Neuronal stem cell (in vitro differentiated cells): ENCODE results near the gene LYZL6.

Experiments
- DNase-seq: peaks from one replicate; pipeline ENCODE4 v3.0.0-alpha.2; 2013; ENCODE audit warnings: low spot score
- H2AFZ ChIP-seq: one replicate; pipeline ENCODE4 v1.6.1; 2013; ENCODE audit warnings: mild to moderate bottlenecking, low read length, inconsistent platforms
- H2AK5ac ChIP-seq: 2 replicates; pipeline ENCODE4 v1.6.1; 2013; ENCODE audit warnings: low read depth, mild to moderate bottlenecking, inconsistent platforms, low read length, moderate library complexity, mixed read lengths
- H2BK120ac ChIP-seq: 2 replicates; pipeline ENCODE4 v1.6.1; 2013; ENCODE audit warnings: low read depth, mild to moderate bottlenecking, inconsistent platforms, low read length, moderate library complexity, mixed read lengths
- H2BK12ac ChIP-seq: one replicate; pipeline ENCODE4 v1.6.1; 2013; ENCODE audit warnings: low read length, inconsistent platforms
- H2BK15ac ChIP-seq: 2 replicates; pipeline ENCODE4 v1.6.1; 2013; ENCODE audit warnings: mild to moderate bottlenecking, low read length, inconsistent platforms, mixed read lengths
- H2BK5ac ChIP-seq: one replicate; pipeline ENCODE4 v1.6.1; 2013; ENCODE audit warnings: inconsistent platforms, mild to moderate bottlenecking, low read length, moderate library complexity
- H3K14ac ChIP-seq: one replicate; pipeline ENCODE4 v1.6.1; 2013; ENCODE audit warnings: low read length, inconsistent platforms
- H3K18ac ChIP-seq: 2 replicates; pipeline ENCODE4 v1.6.1; 2013; ENCODE audit warnings: low read length, inconsistent platforms
- H3K23ac ChIP-seq: 2 replicates; pipeline ENCODE4 v1.6.1; 2013; ENCODE audit warnings: low read depth, mild to moderate bottlenecking, mixed read lengths, low read length, inconsistent platforms; ENCODE audit not compliant: poor library complexity
- H3K27ac ChIP-seq: replicated peaks from 3 replicates; pipeline ENCODE4 v1.5.1; 2013; ENCODE audit warnings: low read length, inconsistent platforms
- H3K27me3 ChIP-seq, 3 experiments: 2 replicates each; pipeline ENCODE4 v1.6.1; 2013; ENCODE audit warnings: low read length in 3 of 3, mild to moderate bottlenecking in 2 of 3, inconsistent platforms in 1 of 3, low read depth in 1 of 3, mixed read lengths in 1 of 3, moderate library complexity in 1 of 3; ENCODE audit not compliant: control insufficient read depth in 3 of 3, insufficient read depth in 3 of 3
- H3K36me3 ChIP-seq, 2 donors: replicated peaks in 1 of 2; 2 replicates each; pipeline ENCODE4 v1.6.1; 2013; ENCODE audit warnings: low read length in 2 of 2; ENCODE audit not compliant: control insufficient read depth in 2 of 2, insufficient read depth in 2 of 2
- H3K4ac ChIP-seq: 2 replicates; pipeline ENCODE4 v1.6.1; 2013; ENCODE audit warnings: inconsistent platforms, mild to moderate bottlenecking, low read length, moderate library complexity
- H3K4me1 ChIP-seq, 2 donors: 1 replicate in 1 of 2; 2 replicates in 1 of 2; pipeline ENCODE4 v1.6.1; 2013; ENCODE audit warnings: low read length in 2 of 2, low read depth in 1 of 2; ENCODE audit not compliant: control insufficient read depth in 2 of 2, insufficient read depth in 1 of 2
- H3K4me2 ChIP-seq: one replicate; pipeline ENCODE4 v1.6.1; 2013; ENCODE audit warnings: mild to moderate bottlenecking, low read length, inconsistent platforms; ENCODE audit not compliant: insufficient read depth, poor library complexity, severe bottlenecking
- H3K4me3 ChIP-seq, 2 donors: 2 replicates each; pipeline ENCODE4 v1.5.1; 2013; ENCODE audit warnings: low read length in 2 of 2, mild to moderate bottlenecking in 2 of 2, inconsistent platforms in 1 of 2, moderate library complexity in 1 of 2
- H3K79me1 ChIP-seq: one replicate; pipeline ENCODE4 v1.6.1; 2013; ENCODE audit warnings: low read depth, mild to moderate bottlenecking, inconsistent platforms, low read length, moderate library complexity
- H3K9ac ChIP-seq: one replicate; pipeline ENCODE4 v1.6.1; 2013; ENCODE audit warnings: mild to moderate bottlenecking, low read depth, low read length, inconsistent platforms; ENCODE audit not compliant: poor library complexity
- H3K9me3 ChIP-seq, 2 donors: replicated peaks in 1 of 2; 2 replicates each; pipeline versions ENCODE3 to v1.6.1; 2013; ENCODE audit warnings: low read length in 2 of 2, mild to moderate bottlenecking in 2 of 2, inconsistent platforms in 1 of 2, low read depth in 1 of 2, mixed read lengths in 1 of 2, moderate library complexity in 1 of 2; ENCODE audit not compliant: control insufficient read depth in 2 of 2, insufficient read depth in 1 of 2
- H4K8ac ChIP-seq: one replicate; pipeline ENCODE4 v1.6.1; 2013; ENCODE audit warnings: low read depth, mild to moderate bottlenecking, inconsistent platforms, low read length, moderate library complexity
- H4K91ac ChIP-seq: one replicate; pipeline ENCODE4 v1.6.1; 2013; ENCODE audit warnings: low read length, low read depth, mild to moderate bottlenecking, inconsistent platforms; ENCODE audit not compliant: poor library complexity
- WGBS, 2 donors: extraction: QIAGEN DNeasy Blood & Tissue Kit; methylation state at CpG; one replicate each; pipeline ENCODE4 v1.1.7; 2013; ENCODE audit warnings: missing lambda C conversion rate in 2 of 2, mixed read lengths in 1 of 2; ENCODE audit not compliant: insufficient read length in 2 of 2, insufficient replicate concordance in 1 of 2; ENCODE audit errors: extremely low coverage in 2 of 2; 5-methylcytosine and 5-hydroxymethylcytosine counted together

LYZL6 gene

DNA sequence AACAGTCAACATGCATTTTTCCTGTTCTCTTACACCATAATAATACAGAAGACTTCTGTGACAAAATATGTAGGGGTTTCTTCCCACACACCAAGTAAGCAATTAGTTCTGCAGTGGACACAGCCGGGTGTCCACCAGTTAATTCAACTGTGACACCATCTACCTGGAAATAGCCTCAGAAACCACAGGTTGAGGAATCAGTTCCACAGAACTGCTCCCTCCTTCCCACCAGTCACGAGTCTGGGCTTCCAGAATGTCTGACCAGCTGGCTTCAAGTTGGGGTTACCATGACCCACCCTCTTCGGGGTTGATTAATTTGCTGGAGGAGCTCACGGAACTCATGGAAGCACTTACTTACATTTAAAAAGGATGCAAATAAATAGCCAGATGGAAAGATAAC is 49.8 kb downstream of the LYZL6 start:
- Histone ChIP-seq H3K9me3 (peaks cover 0 to 2% of the 10 kb centered on the region in 2 donors), H4K91ac (no peak overlapping the region), H3K27ac (no peak overlapping the region), H3K18ac (no peak overlapping the region), H3K4me2 (no peak overlapping the region), H3K4me1 (peaks cover 0 to 7% of the 10 kb centered on the region in 2 donors), H3K23ac (no peak overlapping the region), H3K9ac (no peak overlapping the region), H3K14ac (no peak overlapping the region), H3K79me1 (no peaks in the 10 kb centered on the region), H3K36me3 (no peaks in the 10 kb centered on the region), H3K27me3 (peaks cover 0 to under 1% (median 0%) of the 10 kb centered on the region in 3 experiments), H2BK120ac (no peak overlapping the region), H3K4ac (no peak overlapping the region), H4K8ac (no peak overlapping the region), H2BK12ac (no peak overlapping the region), H2BK5ac (no peak overlapping the region), H2AFZ (no peak overlapping the region), H3K4me3 (no peak overlapping the region), H2AK5ac (no peak overlapping the region), H2BK15ac (no peak overlapping the region)
- DNase-seq: no peak
- no CpG with 5 or more reads among the region's 4 CpGs for WGBS, 2 donors

DNA sequence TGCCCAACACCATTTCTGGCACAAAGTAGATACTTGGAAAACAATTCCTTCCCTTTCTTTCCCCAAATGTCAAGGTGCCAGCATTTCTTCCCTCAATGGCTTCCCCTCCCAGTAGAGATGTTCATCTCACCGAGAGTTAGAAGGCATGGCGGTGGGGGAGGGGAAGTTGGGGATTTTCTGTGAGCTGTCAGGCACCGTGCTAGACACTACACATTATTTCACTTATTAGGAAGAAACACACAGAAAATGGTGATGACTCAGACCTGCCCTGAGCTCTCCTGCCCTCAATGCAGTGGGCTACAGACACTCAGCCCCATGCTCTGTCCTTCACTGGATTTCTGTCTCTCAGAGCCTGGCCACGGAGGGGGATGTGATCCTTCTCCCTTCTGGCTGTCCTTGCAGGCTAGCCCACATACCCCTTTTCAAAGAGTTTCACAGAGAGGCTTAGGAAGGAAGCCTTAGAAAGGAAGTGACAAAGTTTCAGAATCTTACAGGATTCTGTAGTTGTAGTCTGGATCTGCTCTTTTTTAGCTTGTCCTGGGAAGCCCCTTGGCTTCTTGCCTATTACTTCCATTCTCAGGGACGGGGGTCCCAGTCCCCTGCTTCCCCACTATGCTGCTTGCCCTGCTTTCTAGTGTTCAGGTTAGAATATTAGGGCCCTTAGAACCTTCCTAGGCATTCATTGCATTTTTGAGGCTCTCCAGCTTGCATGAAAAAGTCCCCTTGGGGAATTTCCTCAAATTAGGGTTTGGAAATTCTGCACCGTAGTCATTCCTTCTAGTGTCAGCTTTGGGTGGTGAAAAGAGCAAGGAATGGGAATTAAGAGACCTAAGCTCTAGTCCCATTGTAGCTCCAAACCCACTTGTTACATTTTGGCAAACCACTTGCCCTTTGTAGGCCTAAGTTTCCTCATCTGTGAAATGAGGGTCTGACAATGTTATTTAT is 51.1 kb downstream of the LYZL6 start:
- H3K4me1 ChIP-seq: peaks cover 0 to 7% of the 10 kb centered on the region in 2 donors
- H3K4me3 ChIP-seq: no peak overlapping the region
- H3K4me2 ChIP-seq: no peak overlapping the region
- peaks cover 0 to 2% of the 10 kb centered on the region in 2 donors for H3K9me3 ChIP-seq
- H3K27me3 ChIP-seq: peaks cover 0 to 4% (median 0%) of the 10 kb centered on the region in 3 experiments
- no peak overlapping the region for H3K4ac ChIP-seq
- H2BK120ac ChIP-seq: no peak overlapping the region
- H3K9ac ChIP-seq: no peak overlapping the region
- no peak overlapping the region for H2BK12ac ChIP-seq
- H4K91ac ChIP-seq: no peak overlapping the region
- H3K18ac ChIP-seq: no peak overlapping the region
- no peaks in the 10 kb centered on the region for H3K36me3 ChIP-seq
- no peak overlapping the region for H2BK5ac ChIP-seq
- H4K8ac ChIP-seq: no peak overlapping the region
- no peak for DNase-seq
- H3K27ac ChIP-seq: no peak overlapping the region
- WGBS, 2 donors: no CpG with 5 or more reads among the region's 6 CpGs
- H2BK15ac ChIP-seq: no peak overlapping the region
- no peak overlapping the region for H2AFZ ChIP-seq
- H3K79me1 ChIP-seq: no peaks in the 10 kb centered on the region
- no peak overlapping the region for H3K23ac ChIP-seq
- H3K14ac ChIP-seq: no peak overlapping the region
- H2AK5ac ChIP-seq: no peak overlapping the region

DNA sequence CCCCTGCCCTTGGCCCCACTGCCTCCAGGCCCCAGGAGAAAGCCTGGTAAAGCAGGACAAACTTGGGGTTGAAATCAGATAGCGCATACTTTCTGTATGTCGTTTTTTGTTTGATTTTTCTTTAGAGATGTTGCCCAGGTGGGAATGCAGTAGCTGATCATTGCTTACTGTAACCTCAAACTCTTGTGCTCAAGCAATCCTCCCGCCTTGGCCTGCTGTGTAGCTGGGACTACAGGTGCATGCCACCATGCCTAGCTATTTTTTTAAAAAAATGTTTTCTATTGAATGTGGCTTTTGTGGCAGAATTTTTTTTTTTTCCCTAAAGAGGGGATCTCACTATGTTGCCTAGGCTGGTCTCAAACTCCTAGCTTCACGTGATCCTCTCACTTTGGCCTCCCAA is 52.2 kb downstream of the LYZL6 start:
- WGBS, 2 donors: no CpG with 5 or more reads among the region's 4 CpGs

GRCh38 chr17:35890774-35891155 is 52.7 kb downstream of the LYZL6 start:
- DNase-seq: no peak
- H3K4ac ChIP-seq: no peak overlapping the region
- WGBS, 2 donors: no CpG with 5 or more reads among the region's 4 CpGs
- H3K23ac ChIP-seq: no peak overlapping the region
- no peak overlapping the region for H3K9ac ChIP-seq
- H2BK5ac ChIP-seq: no peak overlapping the region
- H2BK120ac ChIP-seq: no peak overlapping the region
- H3K36me3 ChIP-seq: no peaks in the 10 kb centered on the region
- peaks cover 0 to 7% of the 10 kb centered on the region in 2 donors for H3K4me1 ChIP-seq
- no peak overlapping the region for H2AFZ ChIP-seq
- H3K14ac ChIP-seq: no peak overlapping the region
- H4K91ac ChIP-seq: no peak overlapping the region
- no peak overlapping the region for H2BK12ac ChIP-seq
- H3K27me3 ChIP-seq: peaks cover 0 to 4% (median 0%) of the 10 kb centered on the region in 3 experiments
- no peak overlapping the region for H4K8ac ChIP-seq
- no peak overlapping the region for H2AK5ac ChIP-seq
- H3K18ac ChIP-seq: no peak overlapping the region
- H3K4me3 ChIP-seq: no peak overlapping the region
- no peak overlapping the region for H2BK15ac ChIP-seq
- peaks cover 0 to 2% of the 10 kb centered on the region in 2 donors for H3K9me3 ChIP-seq
- H3K27ac ChIP-seq: no peak overlapping the region
- no peaks in the 10 kb centered on the region for H3K79me1 ChIP-seq
- no peak overlapping the region for H3K4me2 ChIP-seq

More for the DNA sequence above, 52.2 kb downstream of the LYZL6 start:
- no peak overlapping the region for H2AK5ac ChIP-seq
- no peaks in the 10 kb centered on the region for H3K36me3 ChIP-seq
- no peak overlapping the region for H3K4me3 ChIP-seq
- no peak overlapping the region for H3K4ac ChIP-seq
- no peak overlapping the region for H2BK5ac ChIP-seq
- no peak overlapping the region for H2BK12ac ChIP-seq
- H3K18ac ChIP-seq: no peak overlapping the region
- H3K79me1 ChIP-seq: no peaks in the 10 kb centered on the region
- no peak overlapping the region for H3K14ac ChIP-seq
- H3K27ac ChIP-seq: no peak overlapping the region
- no peak overlapping the region for H3K9ac ChIP-seq
- no peak overlapping the region for H4K91ac ChIP-seq
- no peak for DNase-seq
- no peak overlapping the region for H2AFZ ChIP-seq
- H4K8ac ChIP-seq: no peak overlapping the region
- H3K9me3 ChIP-seq: peaks cover 0 to 2% of the 10 kb centered on the region in 2 donors
- no peak overlapping the region for H2BK15ac ChIP-seq
- H2BK120ac ChIP-seq: no peak overlapping the region
- H3K4me2 ChIP-seq: no peak overlapping the region
- H3K23ac ChIP-seq: no peak overlapping the region
- peaks cover 0 to 4% (median 0%) of the 10 kb centered on the region in 3 experiments for H3K27me3 ChIP-seq
- peaks cover 0 to 7% of the 10 kb centered on the region in 2 donors for H3K4me1 ChIP-seq
